ENCODE data around the gene BICC1. TPM values are rescaled to one million over a fixed set of nuclear protein-coding genes. Genes with fewer than 3 reads are reported as not detected.

Gene BICC1
- total RNA-seq, 4 donors from 2014 or later, result 1.3 to 29.7 (median 17.5) TPM

- no peak for DNase-seq
- no peaks in the 10 kb centered on the region for H3K9me3 ChIP-seq
- intact Hi-C loops (cut with DNase I; ENCODE audit: low total_unique reads), result no loop called here
- peak overlapping the region in 1 of 2 donors; percentile 19 for H3K27ac ChIP-seq
- H3K27me3 ChIP-seq, result no peaks in the 10 kb centered on the region
- no peaks in the 10 kb centered on the region for H3K4me1 ChIP-seq
- TF ChIP-seq CTCF (IDR thresholded peaks at IDR 0.05) (no peak), POLR2A (IDR thresholded peaks at IDR 0.05) (no peak)
- no peaks in the 10 kb centered on the region for H3K36me3 ChIP-seq
- H3K4me3 ChIP-seq, result no peak overlapping the region
Measured at GRCh38 chr10:58545427-58545826, 32.8 kb downstream of the BICC1 start.

GRCh38 chr10:58546137-58546536, 33.5 kb downstream of the BICC1 start:
- Histone ChIP-seq H3K4me3 (no peak overlapping the region), H3K27me3 (no peaks in the 10 kb centered on the region), H3K36me3 (no peaks in the 10 kb centered on the region), H3K9me3 (no peaks in the 10 kb centered on the region), H3K4me1 (no peaks in the 10 kb centered on the region), H3K27ac (peak overlapping the region in 1 of 2 donors; percentile 19)
- intact Hi-C loops (cut with DNase I; ENCODE audit: low total_unique reads), result no loop called here
- no peak for TF ChIP-seq POLR2A (IDR thresholded peaks at IDR 0.05)
- TF ChIP-seq CTCF (IDR thresholded peaks at IDR 0.05), result no peak
- DNase-seq, result no peak

- H3K4me1 ChIP-seq, result no peaks in the 10 kb centered on the region
Measured at GRCh38 chr10:58546722-58547445, 34.2 kb downstream of the BICC1 start.

GRCh38 chr10:58547963-58548362, 35.3 kb downstream of the BICC1 start:
- H3K4me1 ChIP-seq, result no peaks in the 10 kb centered on the region
- no peaks in the 10 kb centered on the region for H3K36me3 ChIP-seq
- DNase-seq, result no peak
- TF ChIP-seq CTCF (IDR thresholded peaks at IDR 0.05) (no peak), POLR2A (IDR thresholded peaks at IDR 0.05) (no peak)
- intact Hi-C loops (cut with DNase I; ENCODE audit: low total_unique reads), result no loop called here
- H3K9me3 ChIP-seq, result no peaks in the 10 kb centered on the region
- H3K4me3 ChIP-seq, result no peak overlapping the region
- H3K27me3 ChIP-seq, result no peaks in the 10 kb centered on the region
- no peak overlapping the region for H3K27ac ChIP-seq

More at GRCh38 chr10:58546722-58547445, 34.2 kb downstream of the BICC1 start:
- DNase-seq, result no peak
- Histone ChIP-seq H3K9me3 (no peaks in the 10 kb centered on the region), H3K27me3 (no peaks in the 10 kb centered on the region), H3K36me3 (no peaks in the 10 kb centered on the region), H3K27ac (no peak overlapping the region), H3K4me3 (no peak overlapping the region)
- TF ChIP-seq CTCF (IDR thresholded peaks at IDR 0.05) (no peak), POLR2A (IDR thresholded peaks at IDR 0.05) (no peak)
- intact Hi-C loops (cut with DNase I; ENCODE audit: low total_unique reads), result no loop called here

GRCh38 chr10:58554316-58554715, 41.6 kb downstream of the BICC1 start:
- no peaks in the 10 kb centered on the region for H3K4me1 ChIP-seq
- no peak for DNase-seq
- H3K36me3 ChIP-seq, result no peaks in the 10 kb centered on the region
- no peak for TF ChIP-seq CTCF (IDR thresholded peaks at IDR 0.05)
- no peak for TF ChIP-seq POLR2A (IDR thresholded peaks at IDR 0.05)
- no peaks in the 10 kb centered on the region for H3K27me3 ChIP-seq
- no peaks in the 10 kb centered on the region for H3K9me3 ChIP-seq
- H3K4me3 ChIP-seq, result no peak overlapping the region
- no peak overlapping the region for H3K27ac ChIP-seq
- intact Hi-C loops (cut with DNase I; ENCODE audit: low total_unique reads), result no loop called here
